Activated CD8-positive, alpha-beta memory T cell treated with anti-CD3 and anti-CD28 coated beads, Interleukin-2, amount 50 U/mL, for 24 hours (primary cell): ENCODE results near the gene ALG9.

Experiments
- DNase-seq: peaks from one replicate; pipeline ENCODE4 v3.0.0-alpha.2; 2020; ENCODE audit errors: extremely low read depth

Gene ALG9

GRCh38 chr11:111835665-111836064 is 35.7 kb downstream of the ALG9 start:
- no peak for DNase-seq

DNA sequence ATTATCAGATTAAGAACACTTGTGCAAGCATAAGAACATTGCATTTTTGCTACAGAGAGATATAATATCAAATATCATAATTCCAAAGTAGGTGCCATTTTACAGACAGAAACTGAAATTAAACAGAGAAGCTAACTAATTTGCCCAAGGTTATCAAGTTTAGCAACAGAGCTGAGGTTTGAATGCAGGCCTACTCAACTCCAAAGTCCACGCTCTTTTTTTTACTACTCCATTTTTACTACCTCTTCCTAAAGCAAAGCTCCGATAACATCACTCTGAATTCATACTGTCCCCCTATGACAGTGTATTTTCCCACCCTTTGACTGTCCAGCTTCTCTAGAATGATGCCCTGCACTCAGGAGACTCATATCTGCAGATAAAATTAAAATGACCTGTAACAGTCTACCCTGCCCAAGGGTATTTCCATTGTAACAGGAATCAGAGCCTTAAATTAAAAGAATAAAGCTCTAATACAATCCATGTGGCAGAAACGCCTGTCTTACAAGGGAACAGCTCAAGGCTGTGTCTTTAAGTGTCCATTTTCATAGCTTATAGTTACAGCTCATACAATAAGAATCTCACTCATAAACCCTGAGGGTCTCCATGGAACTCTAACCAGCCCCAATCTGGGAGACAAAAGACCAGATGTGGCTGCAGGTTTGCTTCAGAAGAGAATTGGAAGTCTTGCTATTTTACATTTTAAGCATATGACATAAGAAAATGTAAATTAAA is 36.8 kb downstream of the ALG9 start:
- DNase-seq = no peak

DNA sequence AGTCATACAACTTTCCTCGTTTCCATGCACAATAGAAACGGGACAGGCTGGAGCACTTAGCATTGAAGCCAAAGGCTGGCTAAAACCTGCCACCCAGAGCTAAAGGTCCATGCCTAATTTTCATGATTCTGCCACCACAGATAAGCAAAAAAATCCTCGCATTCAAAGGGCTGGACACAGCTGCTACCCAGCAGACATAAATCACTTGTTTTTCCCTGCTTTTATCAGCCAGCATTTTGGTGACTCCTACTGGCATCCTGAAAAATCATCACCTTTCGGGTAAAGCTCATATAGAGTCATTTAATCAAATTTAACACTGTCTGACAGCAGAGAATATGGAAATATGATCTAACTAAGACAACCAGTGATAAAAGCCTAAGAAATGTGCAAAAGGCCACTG is 37.9 kb downstream of the ALG9 start:
- no peak for DNase-seq

GRCh38 chr11:111829185-111829968 is 42.0 kb downstream of the ALG9 start:
- no peak for DNase-seq

DNA sequence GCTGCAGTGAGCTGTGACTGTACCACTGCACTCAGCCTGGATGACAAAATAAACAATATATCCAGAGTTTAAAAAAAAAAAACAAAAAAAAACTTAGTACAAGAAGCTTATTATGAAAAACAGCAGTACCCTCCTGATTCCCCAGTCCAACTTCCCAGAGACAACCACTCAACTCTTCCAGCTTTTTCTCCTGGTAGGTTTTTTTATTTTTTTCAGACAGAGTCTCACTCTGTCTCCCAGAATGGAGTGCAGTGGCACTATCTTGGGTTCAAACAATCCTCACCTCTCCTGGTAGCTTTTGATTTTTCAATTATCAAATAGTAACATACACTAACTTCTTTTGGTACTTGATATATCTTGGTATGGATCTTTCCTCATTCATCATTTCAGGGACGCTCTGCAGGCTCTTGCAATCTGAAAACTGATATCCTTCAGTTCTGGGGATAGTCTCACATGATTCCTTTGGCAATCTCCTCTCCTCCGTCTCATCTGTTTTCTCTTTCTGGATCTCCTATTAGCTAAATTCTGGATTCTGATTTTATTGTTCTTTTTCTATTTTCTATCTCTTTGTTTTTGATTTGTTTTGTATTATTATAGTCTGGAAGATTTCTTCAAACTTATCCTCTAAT is 44.9 kb downstream of the ALG9 start:
- no peak for DNase-seq

GRCh38 chr11:111823629-111824028 is 47.8 kb downstream of the ALG9 start:
- DNase-seq = no peak

GRCh38 chr11:111823131-111823530 is 48.2 kb downstream of the ALG9 start:
- no peak for DNase-seq

DNA sequence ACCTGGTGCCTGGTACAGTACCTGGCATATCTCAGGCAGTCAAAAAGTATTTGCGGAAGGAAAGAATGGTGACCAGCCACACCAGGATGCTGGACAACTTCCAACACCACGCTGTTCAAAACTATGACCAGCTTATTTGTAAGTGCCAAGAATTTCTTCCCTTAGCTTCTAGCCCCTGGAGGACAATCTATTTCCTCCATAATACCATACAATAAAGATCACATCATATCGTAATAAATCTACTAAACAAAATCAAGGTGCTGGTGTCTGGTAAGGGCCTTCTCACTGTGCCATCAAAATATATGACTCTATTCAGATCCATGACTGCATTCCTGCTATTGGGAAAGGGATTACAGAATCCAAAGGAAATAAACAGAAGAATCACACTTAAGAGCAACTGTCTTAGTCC is 51.5 kb downstream of the ALG9 start:
- no peak for DNase-seq

GRCh38 chr11:111819161-111819828 is 52.1 kb downstream of the ALG9 start:
- no peak for DNase-seq

DNA sequence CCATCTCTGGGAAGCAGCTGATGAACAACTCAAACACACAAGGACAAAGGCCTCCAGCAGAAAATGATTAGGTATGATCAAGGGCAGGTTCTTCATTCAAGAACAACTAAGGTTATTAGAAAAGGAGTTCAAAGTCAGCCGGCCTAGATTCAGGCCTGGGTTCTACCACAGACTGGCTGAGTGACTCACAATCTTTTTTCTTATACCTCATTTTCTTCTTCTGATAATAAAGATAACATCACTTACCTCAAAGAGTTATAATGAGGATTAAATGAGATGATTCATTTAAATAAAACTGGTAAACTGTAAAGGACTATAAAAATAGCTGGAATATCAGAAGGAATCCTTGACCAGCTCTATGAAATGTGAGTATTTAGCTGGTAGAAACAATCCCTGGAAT is 55.9 kb downstream of the ALG9 start:
- no peak for DNase-seq

DNA sequence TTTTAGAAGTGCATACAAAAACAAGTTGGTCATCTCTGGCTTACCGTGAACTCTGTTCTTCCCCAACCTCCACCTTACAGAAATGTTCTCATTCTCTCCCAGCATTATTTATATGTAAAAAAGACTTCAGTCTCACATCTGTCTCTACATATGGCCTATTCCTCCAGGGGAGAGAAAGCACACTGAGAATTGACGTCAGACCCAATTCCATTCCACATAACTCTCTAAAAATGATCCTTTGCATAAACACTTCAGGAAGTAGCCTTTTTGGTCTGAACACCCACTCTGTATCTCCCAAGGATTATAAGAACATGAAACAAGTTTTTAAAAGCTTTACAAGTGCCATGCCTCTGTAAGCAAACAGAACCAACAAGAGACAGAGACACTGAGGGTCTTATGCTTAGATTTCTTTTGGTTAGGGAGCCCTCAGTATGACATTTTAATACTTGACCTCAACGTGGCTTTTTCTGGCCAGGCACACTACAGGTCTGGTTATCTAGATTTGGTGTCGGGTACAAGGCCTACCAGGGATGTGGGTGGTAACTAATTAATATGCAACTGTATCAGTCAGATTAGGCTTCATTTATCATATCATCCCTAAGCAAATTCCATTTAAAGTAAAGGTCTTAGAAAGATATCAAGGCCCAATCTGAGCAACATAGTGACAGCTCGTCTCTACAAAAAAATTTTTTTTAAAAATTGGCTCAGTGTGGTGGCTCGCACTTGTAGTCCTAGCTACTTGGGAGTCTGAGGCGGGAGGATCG is 56.6 kb downstream of the ALG9 start:
- no peak for DNase-seq

- no peak for DNase-seq
Measured at GRCh38 chr11:111814106-111814505, 57.3 kb downstream of the ALG9 start.

DNA sequence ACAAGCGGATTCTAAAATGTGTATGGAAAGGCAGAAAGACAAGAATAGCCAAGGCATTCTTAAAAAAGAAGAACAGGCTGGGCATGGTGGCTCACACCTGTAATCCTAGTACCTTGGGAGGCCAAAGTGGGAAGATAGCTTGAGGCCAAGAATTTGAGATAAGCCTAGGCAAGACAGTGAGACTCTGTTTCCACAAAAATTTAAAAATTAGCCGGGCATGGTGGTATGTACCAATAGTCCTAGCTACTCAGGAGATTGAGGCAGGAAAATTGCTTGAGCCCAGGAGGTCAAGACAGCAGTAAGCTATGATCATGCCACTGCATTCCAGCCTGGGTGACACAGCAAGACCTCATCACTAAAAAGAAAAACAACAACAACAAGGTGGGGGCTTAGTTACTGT is 59.2 kb downstream of the ALG9 start:
- no peak for DNase-seq

- no peak for DNase-seq
Measured at GRCh38 chr11:111811445-111811844, 59.9 kb downstream of the ALG9 start.

- DNase-seq = no peak
Measured at GRCh38 chr11:111808834-111809233, 62.5 kb downstream of the ALG9 start.

DNA sequence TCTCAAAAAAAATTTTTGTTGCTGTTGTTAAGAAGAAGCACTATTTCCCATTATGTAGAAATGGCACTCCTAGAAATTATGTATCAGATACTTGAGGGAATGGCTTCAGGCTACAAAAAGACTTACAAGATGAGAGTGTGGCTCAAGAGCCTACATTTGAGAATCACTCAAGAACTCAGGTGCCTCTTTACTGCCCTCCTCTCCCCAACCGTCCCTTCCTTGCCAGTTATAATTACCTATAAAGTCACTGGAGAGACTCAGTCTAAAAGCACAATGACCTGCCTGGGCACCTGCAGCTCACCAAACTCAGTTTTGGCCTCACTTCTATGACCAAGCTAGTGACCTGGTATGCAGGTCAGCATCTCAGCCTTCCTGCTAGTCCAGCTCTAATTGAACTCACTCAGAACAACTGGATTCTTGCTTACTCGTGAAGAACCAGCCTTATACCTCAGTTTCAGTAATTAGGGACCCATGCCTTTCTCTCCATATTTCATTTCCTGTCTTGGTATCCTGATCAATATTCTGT is 63.3 kb downstream of the ALG9 start:
- no peak for DNase-seq

DNA sequence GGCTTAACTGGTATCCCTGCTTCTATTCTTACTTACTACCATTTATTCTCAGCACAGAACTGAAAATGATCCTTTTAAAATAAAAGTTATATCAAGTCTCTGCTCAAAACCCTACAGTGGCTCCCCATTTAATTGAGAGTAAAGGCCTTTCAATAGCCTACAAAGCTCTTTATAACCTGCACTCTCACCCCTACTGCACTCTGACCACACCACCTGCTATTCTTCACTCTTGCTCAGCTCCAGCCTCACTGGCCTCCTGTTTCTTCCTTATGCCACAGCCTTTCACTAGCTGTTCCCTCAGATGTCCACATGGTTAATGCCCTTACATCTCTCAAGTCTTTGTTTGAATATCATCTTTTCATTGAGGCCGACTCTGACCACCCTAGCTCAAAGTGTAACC is 64.3 kb downstream of the ALG9 start:
- no peak for DNase-seq

GRCh38 chr11:111801135-111801534 is 70.2 kb downstream of the ALG9 start:
- DNase-seq = no peak

DNA sequence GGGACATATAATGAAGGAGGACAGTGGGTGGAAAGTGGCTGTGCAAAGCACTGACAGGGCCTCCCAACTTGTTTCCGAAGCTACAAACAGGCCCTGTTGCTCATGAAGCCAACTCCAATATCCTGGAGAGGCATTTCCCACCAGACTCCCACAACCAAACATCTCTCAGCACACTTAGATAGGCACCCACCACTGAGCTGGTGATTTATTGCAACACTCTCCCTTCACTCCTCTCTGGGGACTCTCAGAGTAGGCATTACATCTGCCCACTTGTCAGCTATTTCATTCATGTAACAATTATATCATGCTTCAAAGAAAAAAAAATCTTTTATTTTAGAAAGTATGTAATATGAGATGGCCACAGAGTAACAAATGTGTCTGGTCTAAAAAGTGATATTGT is 73.1 kb downstream of the ALG9 start:
- no peak for DNase-seq

GRCh38 chr11:111797145-111797581 is 74.2 kb downstream of the ALG9 start:
- DNase-seq = no peak

DNA sequence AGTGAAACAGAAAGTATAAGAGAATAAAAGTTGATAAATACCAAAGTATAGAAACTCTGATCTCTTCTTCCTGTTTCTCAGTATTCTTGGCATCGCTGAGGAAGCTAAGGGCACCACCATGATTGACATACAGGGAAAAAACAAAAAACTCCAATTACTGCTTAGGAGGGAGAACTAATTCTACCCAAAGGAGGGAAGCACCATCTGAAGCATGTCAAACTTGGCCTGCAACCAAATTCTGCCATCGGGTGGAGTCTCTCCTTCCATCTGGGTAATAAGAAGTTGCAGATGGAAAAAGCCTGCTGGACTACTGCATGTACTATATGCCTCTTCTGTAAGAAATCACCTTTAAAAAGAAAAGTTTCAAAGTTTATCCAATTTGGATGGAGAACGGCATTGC is 74.7 kb downstream of the ALG9 start:
- no peak for DNase-seq
